ENCODE measurements around the gene SLC12A3.
"Not testable (repeated sequence)": the region's sequence is repeated elsewhere in the genome, so short reads cannot be mapped to it uniquely, and the experiment has no call there.

SLC12A3 gene

GRCh38 chr16:56848955-56849689 lies 15.9 kb upstream of the SLC12A3 start:
- DNase-seq, result no peak

GRCh38 chr16:56849690-56850680 lies 15.0 kb upstream of the SLC12A3 start:
- DNase-seq, result no peak

DNA sequence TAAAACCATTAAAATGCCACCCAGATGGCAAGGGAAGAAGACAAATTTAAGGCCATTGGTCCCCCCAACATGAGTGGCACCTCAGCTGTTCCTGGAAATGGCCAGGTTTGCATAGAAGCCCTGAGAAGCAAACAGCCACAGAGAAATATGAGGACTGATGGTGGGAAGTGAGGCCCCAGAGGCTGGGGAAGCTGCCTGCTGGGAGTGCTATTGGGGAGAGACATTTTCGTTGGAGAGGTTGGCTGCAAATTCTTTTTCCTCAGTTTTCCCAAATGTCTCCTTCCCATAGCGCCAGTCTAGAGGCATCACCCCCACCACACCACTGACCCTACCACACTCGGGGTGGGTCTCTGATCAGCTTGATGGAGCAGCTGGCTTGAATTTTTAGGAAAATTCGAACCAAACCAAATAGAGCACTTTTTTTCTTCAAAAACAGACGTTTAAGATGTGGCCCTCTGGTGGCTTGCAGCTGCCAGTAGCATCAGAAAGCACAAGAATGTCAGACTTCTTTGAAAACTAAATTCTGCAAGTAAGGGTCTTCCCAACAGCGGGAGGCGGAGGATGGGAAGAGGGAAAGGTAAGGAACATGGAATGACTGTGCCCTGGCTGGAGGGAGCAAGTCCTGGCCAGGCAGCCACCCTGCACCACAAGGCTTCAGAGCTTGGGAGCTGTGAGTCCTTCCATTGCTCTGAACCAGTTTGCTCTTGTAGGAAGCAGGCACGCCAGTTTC lies 13.2 kb upstream of the SLC12A3 start:
- DNase-seq, result peak; percentile 41

- no peak for DNase-seq
These were observed 12.6 kb upstream of the SLC12A3 start for GRCh38 chr16:56852401-56852730.

GRCh38 chr16:56852968-56853367 lies 12.0 kb upstream of the SLC12A3 start:
- DNase-seq, result no peak

DNA sequence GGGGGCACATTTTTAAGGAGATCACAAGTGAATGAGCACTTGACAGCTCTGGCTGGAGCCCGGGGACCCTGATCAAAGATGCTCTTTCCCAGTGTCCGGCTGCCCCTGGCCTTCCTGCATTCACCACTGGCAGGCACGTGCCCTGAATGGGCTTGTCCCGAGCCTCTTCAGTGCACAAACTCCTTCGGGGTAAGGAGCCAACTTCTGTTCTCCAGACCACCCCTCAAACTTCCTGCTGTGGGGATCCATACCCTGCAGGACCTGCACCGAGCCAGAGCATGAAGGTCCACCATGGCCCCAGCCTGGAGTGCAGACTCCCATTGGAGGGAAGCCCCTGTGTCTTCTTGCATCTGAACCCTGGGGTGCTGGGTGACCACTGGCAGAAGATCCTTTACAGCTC lies 9.8 kb upstream of the SLC12A3 start:
- no peak for DNase-seq

GRCh38 chr16:56855946-56856345 lies 9.1 kb upstream of the SLC12A3 start:
- DNase-seq, result no peak

GRCh38 chr16:56856876-56857447 lies 8.0 kb upstream of the SLC12A3 start:
- DNase-seq, result no peak

GRCh38 chr16:56858374-56858773 lies 6.6 kb upstream of the SLC12A3 start:
- DNase-seq, result no peak

DNA sequence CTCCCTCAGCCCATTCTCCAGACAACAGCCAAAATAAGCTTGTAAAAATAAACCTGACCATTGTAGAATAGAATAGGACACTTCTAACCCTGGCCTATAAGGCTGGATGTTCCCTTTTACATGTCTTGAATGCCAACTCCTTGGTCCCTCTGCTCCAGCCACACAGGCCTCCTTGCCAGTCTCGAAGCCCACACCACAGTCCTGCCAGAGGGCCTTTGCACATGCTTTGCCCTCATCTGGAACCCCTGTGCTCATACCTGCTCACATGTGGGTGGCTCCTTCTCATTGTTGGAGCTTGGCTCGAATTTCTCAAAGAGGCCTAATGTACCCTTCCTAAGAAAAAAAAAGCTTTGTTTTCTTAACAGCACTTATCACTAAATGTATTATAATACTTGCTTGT lies 5.4 kb upstream of the SLC12A3 start:
- no peak for DNase-seq

DNA sequence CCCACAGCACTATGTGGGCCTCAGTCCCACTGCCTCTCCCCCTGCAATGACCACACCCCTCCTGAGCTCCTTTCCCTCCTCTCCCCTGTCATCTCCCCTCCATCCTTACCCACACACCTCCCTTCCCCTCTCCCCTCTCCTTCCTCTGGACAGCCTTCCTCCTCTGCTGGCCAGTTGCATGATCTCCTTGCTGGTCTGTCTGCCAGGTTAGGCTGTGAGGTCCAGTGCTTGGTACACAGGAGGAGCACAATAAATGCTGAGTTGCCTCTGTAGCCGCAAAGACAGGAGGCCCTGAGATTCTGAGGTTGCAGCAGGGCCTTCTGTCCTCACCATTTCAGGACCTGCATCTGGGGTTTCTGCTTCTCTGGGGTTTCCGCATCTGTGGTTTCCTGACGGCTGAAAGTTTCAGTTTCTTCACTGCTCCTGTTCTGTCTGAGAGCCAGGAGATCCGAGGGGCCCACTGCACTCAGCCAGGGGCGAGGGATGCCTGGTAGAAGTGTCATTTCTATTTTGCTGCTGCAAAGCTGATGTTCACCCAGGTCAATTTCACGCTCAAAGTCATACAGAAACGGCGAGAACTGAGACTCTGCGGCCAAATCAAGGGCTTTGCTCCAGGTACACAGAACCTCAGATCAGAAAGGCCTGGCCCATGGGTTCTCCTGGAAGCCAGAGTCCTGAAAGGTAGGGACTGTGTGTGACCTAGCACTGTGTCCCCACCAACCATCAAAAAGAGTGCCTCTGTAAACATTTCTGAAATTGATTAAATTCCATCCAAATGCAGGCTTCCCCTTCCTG lies 4.6 kb upstream of the SLC12A3 start:
- peak; percentile 41 for DNase-seq

GRCh38 chr16:56861092-56861610 lies 3.9 kb upstream of the SLC12A3 start:
- peak; percentile 55 for DNase-seq

DNA sequence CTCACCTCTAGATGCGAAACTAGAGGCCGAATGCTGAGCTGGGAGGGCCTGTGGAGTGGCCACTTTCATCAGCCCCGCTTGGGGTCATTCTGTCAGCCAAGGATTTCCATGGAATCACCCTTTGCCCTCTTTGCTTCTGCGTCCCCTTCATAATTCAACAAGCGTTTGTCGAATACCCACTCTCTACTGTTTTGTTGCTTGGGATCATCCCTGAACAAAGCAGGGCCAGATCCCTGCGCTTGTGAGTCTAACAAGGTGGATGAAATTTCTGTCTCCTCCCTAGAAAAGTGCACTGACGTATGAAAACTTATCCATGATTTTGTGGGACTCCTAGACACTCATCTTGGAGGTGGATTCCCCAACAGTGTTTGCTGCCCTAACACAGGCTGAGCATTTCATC lies 3.3 kb upstream of the SLC12A3 start:
- DNase-seq, result no peak

GRCh38 chr16:56862776-56863175 lies 2.2 kb upstream of the SLC12A3 start:
- peak; percentile 51 for DNase-seq

DNA sequence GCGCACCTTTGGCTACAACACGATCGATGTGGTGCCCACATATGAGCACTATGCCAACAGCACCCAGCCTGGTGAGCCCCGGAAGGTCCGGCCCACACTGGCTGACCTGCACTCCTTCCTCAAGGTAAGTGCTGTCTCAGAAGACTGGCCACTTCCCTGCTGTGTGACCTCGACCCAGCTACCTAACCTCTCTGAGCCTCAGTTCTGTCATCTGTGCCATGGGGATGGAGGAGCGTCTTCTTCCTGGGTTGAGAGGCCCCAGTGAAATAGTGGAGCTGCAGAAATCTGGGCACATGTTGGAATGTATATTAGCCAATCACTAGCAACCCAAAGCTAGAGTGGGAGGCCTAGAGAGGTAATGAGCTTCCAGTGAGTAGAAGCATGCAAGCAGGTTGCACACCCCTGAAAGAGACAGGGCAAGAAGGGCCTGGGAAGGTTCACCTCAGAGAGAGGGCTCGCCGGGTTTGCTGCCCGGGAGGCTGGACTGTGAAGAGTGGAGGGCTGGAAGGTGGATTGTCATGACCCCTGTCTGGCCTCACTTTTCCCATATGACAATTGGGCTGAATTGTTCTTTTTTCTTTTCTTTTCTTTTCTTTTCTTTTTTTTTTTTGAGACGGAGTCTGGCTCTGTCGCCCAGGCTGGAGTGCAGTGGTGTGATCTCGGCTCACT lies 521 bp downstream of the SLC12A3 start:
- no peak for DNase-seq

DNA sequence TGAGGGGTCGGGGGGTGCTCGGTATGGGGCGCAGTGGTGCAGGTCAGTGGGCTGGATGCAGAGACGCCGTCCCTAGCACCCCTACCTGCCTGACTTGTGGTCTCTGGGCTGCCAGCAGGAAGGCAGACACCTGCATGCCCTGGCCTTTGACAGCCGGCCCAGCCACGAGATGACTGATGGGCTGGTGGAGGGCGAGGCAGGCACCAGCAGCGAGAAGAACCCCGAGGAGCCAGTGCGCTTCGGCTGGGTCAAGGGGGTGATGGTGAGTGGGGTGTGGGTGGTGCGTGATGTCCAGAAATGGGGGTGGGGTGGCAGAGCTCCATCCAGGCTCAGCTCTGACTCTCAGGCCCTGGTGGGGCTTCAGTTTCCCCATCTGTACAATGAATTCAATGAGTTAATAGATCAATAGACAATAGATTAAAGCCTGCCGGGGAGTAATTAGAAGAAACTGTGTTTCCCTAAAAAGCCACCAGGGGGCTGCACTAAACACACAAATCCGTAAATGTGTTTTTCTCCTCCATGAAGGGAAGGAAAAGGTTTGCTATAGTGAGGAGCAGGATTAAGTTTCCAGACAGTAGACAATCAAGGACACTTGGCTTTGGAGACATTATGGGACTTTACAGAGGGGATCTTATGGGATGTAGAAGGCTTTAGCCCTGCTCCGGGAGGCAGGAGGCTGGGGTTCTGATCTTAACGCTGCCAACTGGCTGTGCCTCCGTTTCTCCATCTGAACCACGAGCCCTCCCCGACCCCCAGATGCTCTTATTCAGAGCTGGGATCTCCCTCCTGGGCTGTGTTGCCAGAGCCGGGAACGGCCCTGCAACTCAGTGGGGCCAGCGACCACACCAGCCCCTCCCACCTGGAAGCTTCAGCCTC lies 2.2 kb downstream of the SLC12A3 start:
- DNase-seq, result peak; percentile 80

DNA sequence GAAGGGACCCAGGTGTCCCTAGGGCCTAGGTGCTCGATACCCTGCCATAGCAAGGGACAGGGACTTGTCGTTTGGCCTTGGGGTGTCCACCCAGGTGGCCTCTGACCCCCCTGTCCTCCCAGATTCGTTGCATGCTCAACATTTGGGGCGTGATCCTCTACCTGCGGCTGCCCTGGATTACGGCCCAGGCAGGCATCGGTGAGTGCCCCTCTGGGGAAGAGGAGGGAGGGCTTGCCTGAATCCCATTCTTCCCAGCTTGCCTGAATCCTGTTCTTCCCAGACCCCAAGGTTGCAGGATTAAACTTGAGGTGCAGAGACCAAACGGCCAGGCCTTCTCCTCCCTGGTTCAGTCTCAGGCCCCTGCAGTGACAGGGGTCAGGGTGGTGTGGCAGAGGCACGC lies 3.2 kb downstream of the SLC12A3 start:
- DNase-seq, result no peak

- not testable (repeated sequence) for DNase-seq
These were observed 3.8 kb downstream of the SLC12A3 start for GRCh38 chr16:56868766-56869165.

GRCh38 chr16:56869513-56870275 lies 4.7 kb downstream of the SLC12A3 start:
- DNase-seq, result peak; percentile 78

Data from hematopoietic multipotent progenitor cell treated with erythropoietin and hydrocortisone succinate and interleukin-3 and kit ligand, for 6 days (in vitro differentiated cells).